ENCODE measurements around the gene NR2C2AP. TPM values are rescaled to one million over a fixed set of nuclear protein-coding genes. Genes with fewer than 3 reads are reported as not detected.

NR2C2AP gene
- 26.1 to 28.9 TPM (median 27.0 TPM) in 5 replicates for total RNA-seq (2022; extraction: Qiagen RNA extraction)

GRCh38 chr19:19203012-19203856 is at the start of gene NR2C2AP:
NR2C2AP (minus strand) TSS chr19:19203414; CDS start chr19:19203060, 354 bp downstream.

GRCh38 chr19:19211499-19212420 is 8.5 kb upstream of the NR2C2AP start, which contains the start of gene NCAN:
NCAN (plus strand) TSS chr19:19211958; CDS start chr19:19216954, 4,996 bp downstream.

GRCh38 chr19:19192078-19192882 is 10.9 kb downstream of the NR2C2AP start, which contains the start of the genes BORCS8 and RFXANK:
BORCS8 (minus strand) TSS chr19:19192152; CDS start chr19:19192117, 35 bp downstream.
RFXANK (plus strand) TSS chr19:19192258; CDS start chr19:19193947, 1,689 bp downstream.

GRCh38 chr19:19170053-19170872 is 33.0 kb downstream of the NR2C2AP start, which contains the start of gene MEF2B:
MEF2B (minus strand) TSS chr19:19170263; CDS start chr19:19150735, 19,528 bp downstream.

Other genes with a start within 250 kb of the NR2C2AP start
- 17.5 to 33.3 TPM (median 28.1 TPM) in 5 replicates for gene SUGP2, start 169.9 kb downstream of the NR2C2AP start, total RNA-seq (2022; extraction: Qiagen RNA extraction)
- 25.8 to 30.6 TPM (median 26.6 TPM) in 5 replicates for gene ARMC6, start 169.8 kb downstream of the NR2C2AP start, total RNA-seq (2022; extraction: Qiagen RNA extraction)
- 0.56 to 0.99 TPM (median 0.92 TPM) in 5 replicates for gene SLC25A42, start 139.4 kb downstream of the NR2C2AP start, total RNA-seq (2022; extraction: Qiagen RNA extraction)
- 16.3 to 27.9 TPM (median 26.3 TPM) in 5 replicates for gene TMEM161A, start 64.9 kb downstream of the NR2C2AP start, total RNA-seq (2022; extraction: Qiagen RNA extraction)
- 0.21 to 0.83 TPM (median 0.41 TPM) in 5 replicates for gene MEF2B, start 33.2 kb downstream of the NR2C2AP start, total RNA-seq (2022; extraction: Qiagen RNA extraction)
- gene BORCS8, start 11.3 kb downstream of the NR2C2AP start, total RNA-seq (2022; extraction: Qiagen RNA extraction): 7.1 to 12.3 TPM (median 11.0 TPM) in 5 replicates
- gene RFXANK, start 11.2 kb downstream of the NR2C2AP start, total RNA-seq (2022; extraction: Qiagen RNA extraction): 33.5 to 47.1 TPM (median 40.5 TPM) in 5 replicates
- gene NCAN, start 8.5 kb upstream of the NR2C2AP start, total RNA-seq (2022; extraction: Qiagen RNA extraction): 0.04 to 0.15 TPM (median 0.06 TPM) in 5 replicates
- 0.36 to 0.70 TPM (median 0.44 TPM) in 5 replicates for gene TM6SF2, start 69.9 kb upstream of the NR2C2AP start, total RNA-seq (2022; extraction: Qiagen RNA extraction)
- 22.6 to 26.0 TPM (median 23.8 TPM) in 5 replicates for gene SUGP1, start 117.1 kb upstream of the NR2C2AP start, total RNA-seq (2022; extraction: Qiagen RNA extraction)
- 9.0 to 14.4 TPM (median 12.5 TPM) in 5 replicates for gene MAU2, start 117.4 kb upstream of the NR2C2AP start, total RNA-seq (2022; extraction: Qiagen RNA extraction)
- 32.0 to 60.9 TPM (median 58.7 TPM) in 5 replicates for gene GATAD2A, start 202.3 kb upstream of the NR2C2AP start, total RNA-seq (2022; extraction: Qiagen RNA extraction)